Aorta (tissue), 5 donors: ENCODE measurements around the gene MORC4. TPM values are rescaled to one million over a fixed set of nuclear protein-coding genes. Genes with fewer than 3 reads are reported as not detected.

ENCODE experiments used
- ATAC-seq: fragments of 200-7000 bp; cut with Tn5 transposase; one replicate; pipeline ENCODE4 v1.9.1; 2022; ENCODE audit warnings: moderate library complexity; ENCODE audit not compliant: low FRiP score
- DNase-seq, 2 donors: peaks; one replicate each; pipeline ENCODE4 v3.0.0-alpha.2; 2020
- H3K27ac ChIP-seq, 2 donors: one replicate each; pipeline ENCODE4 v1.5.1; 2013; ENCODE audit warnings: low read length in 2 of 2, mild to moderate bottlenecking in 2 of 2, moderate library complexity in 2 of 2, control low read depth in 1 of 2, inconsistent platforms in 1 of 2, low read depth in 1 of 2
- H3K27me3 ChIP-seq, 2 donors: one replicate each; pipeline ENCODE4 v1.6.1; 2013; ENCODE audit warnings: control low read depth in 1 of 2, low read length in 1 of 2, mild to moderate bottlenecking in 1 of 2, moderate library complexity in 1 of 2; ENCODE audit not compliant: insufficient read depth in 2 of 2, control insufficient read depth in 1 of 2
- H3K36me3 ChIP-seq, 2 donors: one replicate each; pipeline ENCODE4 v1.6.1; 2013; ENCODE audit warnings: control low read depth in 1 of 2, low read length in 1 of 2, mild to moderate bottlenecking in 1 of 2; ENCODE audit not compliant: insufficient read depth in 2 of 2, control insufficient read depth in 1 of 2
- H3K4me1 ChIP-seq, 2 donors: one replicate each; pipeline ENCODE4 v1.6.1; 2013; ENCODE audit warnings: low read length in 2 of 2, control low read depth in 1 of 2, mild to moderate bottlenecking in 1 of 2, moderate library complexity in 1 of 2; ENCODE audit not compliant: insufficient read depth in 2 of 2, control insufficient read depth in 1 of 2
- H3K4me3 ChIP-seq, 2 donors: one replicate each; pipeline ENCODE4 v1.5.1; 2013; ENCODE audit warnings: low read length in 2 of 2, control low read depth in 1 of 2, mild to moderate bottlenecking in 1 of 2
- H3K9me3 ChIP-seq: one replicate; pipeline ENCODE4 v1.6.1; 2013; ENCODE audit warnings: mild to moderate bottlenecking, low read length; ENCODE audit not compliant: control insufficient read depth
- WGBS, 2 donors: extraction: QIAGEN DNeasy Blood & Tissue Kit; methylation state at CpG; one replicate each; pipeline ENCODE4 v1.1.7; 2013; 5-methylcytosine and 5-hydroxymethylcytosine counted together
- intact Hi-C, 2 donors: fragments of 100-400 bp; cut with DNase I; formaldehyde crosslinking; loops; one replicate each; pipeline versions ENCODE4 v1.14.2 to v1.15.0; 2022
- polyA plus RNA-seq, 2 donors: library from polyadenylated mRNA; stranded (reverse); fragments of 200-250 nt; gene quantifications; one replicate each; pipeline ENCODE4 v1.2.3, GENCODE V29; 2013
- total RNA-seq, 2 donors: library from RNA; stranded (reverse); fragmentation: NEBNext Ultra II Directional; extraction: Animal tissue kit (Norgen Biotek cat#: 25700); gene quantifications; one replicate each; pipeline ENCODE4 v1.2.1, GENCODE V29; 2021
- donor health status: healthy with polysubstance abuse.
- donor health status: Bipolar disorder and iron deficiency.
- donor health status: DM: no; HTN: no; CAD: no.
- donor health status: DM: no; HTN: no; CAD: no.
- donor health status: DM: yes; HTN: yes; CAD: no.

MORC4 gene
- total and polyA plus RNA-seq, 4 donors: 8.0 to 17.0 (median 13.2) TPM

GRCh38 chrX:106932492-106932923 is 67.5 kb downstream of the MORC4 start:
- intact Hi-C loops: no loop called here
- Histone ChIP-seq H3K4me3 (no peak overlapping the region), H3K27me3 (no peaks in the 10 kb centered on the region), H3K36me3 (no peaks in the 10 kb centered on the region), H3K9me3 (no peaks in the 10 kb centered on the region), H3K27ac (no peak overlapping the region), H3K4me1 (no peaks in the 10 kb centered on the region)
- ATAC-seq: peak; percentile 63
- 58 to 83% methylated on average over 4 of the region's 4 CpGs for WGBS, 2 donors
- DNase-seq: no peak

GRCh38 chrX:106931831-106932491 is 68.1 kb downstream of the MORC4 start:
- DNase-seq (no peak), ATAC-seq (no peak)
- no peaks in the 10 kb centered on the region for H3K27me3 ChIP-seq
- no peak overlapping the region for H3K4me3 ChIP-seq
- no peaks in the 10 kb centered on the region for H3K36me3 ChIP-seq
- intact Hi-C loops: no loop called here
- H3K9me3 ChIP-seq: no peaks in the 10 kb centered on the region
- no peaks in the 10 kb centered on the region for H3K4me1 ChIP-seq
- 67 to 89% methylated on average over 3 of the region's 3 CpGs for WGBS, 2 donors
- H3K27ac ChIP-seq: no peak overlapping the region

GRCh38 chrX:106928227-106928626 is 71.8 kb downstream of the MORC4 start:
- Histone ChIP-seq H3K4me3 (no peak overlapping the region), H3K9me3 (no peaks in the 10 kb centered on the region), H3K27ac (no peak overlapping the region), H3K4me1 (no peaks in the 10 kb centered on the region), H3K36me3 (no peaks in the 10 kb centered on the region), H3K27me3 (no peaks in the 10 kb centered on the region)
- ATAC-seq (no peak), DNase-seq (no peak)
- WGBS, 2 donors: 67 to 94% methylated on average over 4 of the region's 4 CpGs
- intact Hi-C loops: no loop called here

GRCh38 chrX:106927700-106928099 is 72.3 kb downstream of the MORC4 start:
- no peaks in the 10 kb centered on the region for H3K36me3 ChIP-seq
- no peaks in the 10 kb centered on the region for H3K4me1 ChIP-seq
- no peak for ATAC-seq
- H3K9me3 ChIP-seq: no peaks in the 10 kb centered on the region
- WGBS, 2 donors: 54 to 64% methylated on average over 5 of the region's 5 CpGs
- H3K27ac ChIP-seq: no peak overlapping the region
- intact Hi-C loops: no loop called here
- DNase-seq: no peak
- H3K4me3 ChIP-seq: no peak overlapping the region
- H3K27me3 ChIP-seq: no peaks in the 10 kb centered on the region

GRCh38 chrX:106927023-106927422 is 73.0 kb downstream of the MORC4 start:
- DNase-seq (no peak), ATAC-seq (no peak)
- Histone ChIP-seq H3K27ac (no peak overlapping the region), H3K36me3 (no peaks in the 10 kb centered on the region), H3K4me3 (no peak overlapping the region), H3K9me3 (no peaks in the 10 kb centered on the region), H3K4me1 (no peaks in the 10 kb centered on the region), H3K27me3 (no peaks in the 10 kb centered on the region)
- intact Hi-C loops: no loop called here
- WGBS, 2 donors: 82 to 90% methylated on average over 3 of the region's 3 CpGs

- ATAC-seq: no peak
- no peaks in the 10 kb centered on the region for H3K27me3 ChIP-seq
- WGBS, 2 donors: 67 to 68% methylated on average over 2 of the region's 2 CpGs
Observed at GRCh38 chrX:106921637-106922036, 78.4 kb downstream of the MORC4 start.

GRCh38 chrX:106919932-106920452 is 80.0 kb downstream of the MORC4 start, which contains the start of gene CLDN2:
TSS of gene CLDN2 (plus strand) at chrX:106920402. CDS start at chrX:106928229, 7,827 bp downstream.
- no peak for ATAC-seq
- DNase-seq: no peak
- Histone ChIP-seq H3K9me3 (no peaks in the 10 kb centered on the region), H3K4me3 (no peak within 1 kb of the TSS), H3K36me3 (no peaks in the 10 kb centered on the region), H3K4me1 (no peaks in the 10 kb centered on the region), H3K27me3 (no peaks in the 10 kb centered on the region), H3K27ac (no peak within 1 kb of the TSS)
- intact Hi-C loops: no loop called here
- 29 to 36% methylated on average over 2 of the region's 2 CpGs for WGBS, 2 donors

More at GRCh38 chrX:106921637-106922036, 78.4 kb downstream of the MORC4 start:
- intact Hi-C loops: no loop called here
- H3K36me3 ChIP-seq: no peaks in the 10 kb centered on the region
- no peak overlapping the region for H3K4me3 ChIP-seq
- H3K4me1 ChIP-seq: no peaks in the 10 kb centered on the region
- no peak overlapping the region for H3K27ac ChIP-seq
- no peak for DNase-seq
- H3K9me3 ChIP-seq: no peaks in the 10 kb centered on the region

GRCh38 chrX:106917830-106918500 is 82.0 kb downstream of the MORC4 start:
- Histone ChIP-seq H3K27me3 (no peaks in the 10 kb centered on the region), H3K4me1 (no peaks in the 10 kb centered on the region), H3K27ac (no peak overlapping the region), H3K9me3 (no peaks in the 10 kb centered on the region), H3K36me3 (no peaks in the 10 kb centered on the region), H3K4me3 (no peak overlapping the region)
- no peak for ATAC-seq
- no peak for DNase-seq
- intact Hi-C loops: no loop called here
- 50 to 61% methylated on average over 6 of the region's 6 CpGs for WGBS, 2 donors

- no peak for ATAC-seq
- DNase-seq: no peak
- no peak overlapping the region for H3K27ac ChIP-seq
- no peak overlapping the region for H3K4me3 ChIP-seq
- H3K27me3 ChIP-seq: no peaks in the 10 kb centered on the region
- no peaks in the 10 kb centered on the region for H3K36me3 ChIP-seq
- no peaks in the 10 kb centered on the region for H3K4me1 ChIP-seq
- H3K9me3 ChIP-seq: no peaks in the 10 kb centered on the region
- WGBS, 2 donors: 68 to 79% methylated on average over 2 of the region's 2 CpGs
- intact Hi-C loops: no loop called here
Observed at GRCh38 chrX:106912864-106913263, 87.1 kb downstream of the MORC4 start.
